H1 (cell line): ENCODE measurements around the gene INHBB. TPM values are rescaled to one million over a fixed set of nuclear protein-coding genes. Genes with fewer than 3 reads are reported as not detected.
A peak's percentile ranks its signal among the peaks of the same experiment; 100 is the strongest.

Experiments used
- CTCF ChIA-PET: fragments of 300-600 bp; sonication (Branson Sonifier 250); formaldehyde crosslinking; loops from one replicate; lab custom pipeline; 2021; ENCODE audit not compliant: partially characterized antibody; lab: Charles Lee
- POLR2A ChIA-PET: fragments of 300-600 bp; sonication (Branson Sonifier 250); formaldehyde crosslinking; loops from one replicate; lab custom pipeline; 2021; ENCODE audit warnings: inconsistent platforms; ENCODE audit not compliant: partially characterized antibody; lab: Charles Lee
- DNase-seq, 2 experiments: peaks; one replicate each; pipeline versions ENCODE4 v3.0.0 to v3.0.0-alpha.2; 2010 to 2022; ENCODE audit warnings: low spot score in 2 of 2, low read depth in 1 of 2, mixed read lengths in 1 of 2
- FAIRE-seq: peaks from 2 replicates; lab custom pipeline; 2011; peaks lifted over from hg19 to GRCh38; lab: Jason Lieb, UNC
- H2AFZ ChIP-seq: 2 replicates; pipeline ENCODE4 v1.8.1; 2012; ENCODE audit warnings: low read length, inconsistent platforms
- H2AK5ac ChIP-seq: 2 replicates; pipeline ENCODE4 v1.6.1; 2013; ENCODE audit warnings: low read depth, low read length
- H2BK120ac ChIP-seq: replicated peaks from 2 replicates; pipeline ENCODE3; 2013; ENCODE audit warnings: low read depth, low read length, inconsistent platforms
- H2BK12ac ChIP-seq: 2 replicates; pipeline ENCODE4 v1.6.1; 2013; ENCODE audit warnings: low read depth, low read length
- H2BK15ac ChIP-seq: 2 replicates; pipeline ENCODE4 v1.6.1; 2013; ENCODE audit warnings: low read length
- H2BK20ac ChIP-seq: 2 replicates; pipeline ENCODE4 v1.6.1; 2013; ENCODE audit warnings: low read length
- H2BK5ac ChIP-seq: 2 replicates; pipeline ENCODE4 v1.6.1; 2013; ENCODE audit warnings: low read depth, low read length
- H3K14ac ChIP-seq: 2 replicates; pipeline ENCODE4 v1.6.1; 2013; ENCODE audit warnings: inconsistent platforms; ENCODE audit not compliant: insufficient read length
- H3K18ac ChIP-seq: 2 replicates; pipeline ENCODE4 v1.6.1; 2013; ENCODE audit warnings: low read length; ENCODE audit errors: extremely low read depth
- H3K23ac ChIP-seq: 2 replicates; pipeline ENCODE4 v1.6.1; 2013; ENCODE audit warnings: inconsistent platforms; ENCODE audit not compliant: insufficient read length
- H3K23me2 ChIP-seq: 2 replicates; pipeline ENCODE4 v1.6.1; 2013; ENCODE audit warnings: low read depth, low read length
- H3K27ac ChIP-seq: 2 replicates; pipeline ENCODE4 v1.6.1; 2011; ENCODE audit warnings: low read depth, low read length, inconsistent platforms
- H3K27me3 ChIP-seq, 4 experiments: replicated peaks in 1 of 4; 1 replicate in 1 of 4; 2 replicates in 3 of 4; pipeline versions ENCODE4 v1.6.1 to v1.8.1; 2011 to 2013; ENCODE audit warnings: low read length in 3 of 4, mild to moderate bottlenecking in 3 of 4, inconsistent platforms in 2 of 4, mixed read lengths in 2 of 4, moderate library complexity in 1 of 4; ENCODE audit not compliant: control insufficient read depth in 3 of 4, insufficient read depth in 3 of 4; ENCODE audit errors: extremely low read depth in 1 of 4
- H3K36me3 ChIP-seq, 4 experiments: 2 replicates each; pipeline versions ENCODE4 v1.6.1 to v1.8.1; 2011 to 2013; ENCODE audit warnings: mild to moderate bottlenecking in 4 of 4, low read length in 3 of 4, moderate library complexity in 2 of 4, control low read depth in 1 of 4, inconsistent platforms in 1 of 4; ENCODE audit not compliant: insufficient read depth in 4 of 4, control insufficient read depth in 2 of 4
- H3K4ac ChIP-seq: replicated peaks from 2 replicates; pipeline ENCODE3; 2013; ENCODE audit warnings: low read length, low read depth, mixed read lengths, inconsistent platforms; ENCODE audit not compliant: insufficient read length
- H3K4me1 ChIP-seq, 4 experiments: replicated peaks in 1 of 4; 1 replicate in 1 of 4; 2 replicates in 3 of 4; pipeline versions ENCODE4 v1.6.1 to v1.8.1; 2011 to 2013; ENCODE audit warnings: low read length in 3 of 4, inconsistent platforms in 2 of 4, mixed read lengths in 1 of 4; ENCODE audit not compliant: insufficient read depth in 4 of 4, control insufficient read depth in 3 of 4
- H3K4me2 ChIP-seq, 2 experiments: 2 replicates each; pipeline versions ENCODE4 v1.6.1 to v1.8.1; 2011 to 2013; ENCODE audit warnings: low read depth in 2 of 2, low read length in 2 of 2, control low read depth in 1 of 2, inconsistent platforms in 1 of 2, mild to moderate bottlenecking in 1 of 2; ENCODE audit not compliant: insufficient read depth in 1 of 2
- H3K4me3 ChIP-seq, 4 experiments: fragments of 200-600, 300-600 bp in 1 of 4; sonication (generic), shearing (Covaris generic), sonication (Bioruptor Twin) in 1 of 4; 2 replicates each; pipeline versions ENCODE4 v1.5.1 to v1.8.1; 2011 to 2016; ENCODE audit warnings: low read length in 4 of 4, low read depth in 3 of 4, control low read depth in 2 of 4, inconsistent platforms in 2 of 4, mild to moderate bottlenecking in 2 of 4, mixed read lengths in 1 of 4, moderate library complexity in 1 of 4; ENCODE audit not compliant: insufficient read depth in 2 of 4; ENCODE audit errors: extremely low read depth in 1 of 4
- H3K56ac ChIP-seq: replicated peaks from 2 replicates; pipeline ENCODE3; 2013; ENCODE audit warnings: low read depth, mild to moderate bottlenecking, mixed read lengths, low read length, inconsistent platforms; ENCODE audit not compliant: insufficient read length
- H3K79me1 ChIP-seq: 2 replicates; pipeline ENCODE4 v1.6.1; 2013; ENCODE audit warnings: low read depth, low read length, control low read depth
- H3K79me2 ChIP-seq, 2 experiments: 2 replicates each; pipeline versions ENCODE4 v1.6.1 to v1.8.1; 2012 to 2013; ENCODE audit warnings: low read length in 2 of 2, mild to moderate bottlenecking in 2 of 2, inconsistent platforms in 1 of 2; ENCODE audit not compliant: insufficient read depth in 2 of 2, control insufficient read depth in 1 of 2
- H3K9ac ChIP-seq, 4 experiments: replicated peaks in 1 of 4; 1 replicate in 1 of 4; 2 replicates in 3 of 4; pipeline versions ENCODE4 v1.6.1 to v1.8.1; 2011 to 2013; ENCODE audit warnings: low read depth in 3 of 4, low read length in 3 of 4, control low read depth in 2 of 4, mild to moderate bottlenecking in 2 of 4, moderate library complexity in 2 of 4, inconsistent platforms in 1 of 4; ENCODE audit errors: extremely low read depth in 1 of 4
- H3K9me3 ChIP-seq, 2 experiments: 2 replicates each; pipeline versions ENCODE4 v1.6.1 to v1.8.1; 2012 to 2013; ENCODE audit warnings: mild to moderate bottlenecking in 2 of 2, moderate library complexity in 2 of 2, control low read depth in 1 of 2, inconsistent platforms in 1 of 2, low read depth in 1 of 2, low read length in 1 of 2, mixed read lengths in 1 of 2; ENCODE audit not compliant: insufficient read depth in 2 of 2
- H4K20me1 ChIP-seq, 2 experiments: replicated peaks in 1 of 2; 2 replicates each; pipeline versions ENCODE3 to v1.8.1; 2011 to 2013; ENCODE audit warnings: inconsistent platforms in 2 of 2, low read length in 2 of 2, mild to moderate bottlenecking in 1 of 2; ENCODE audit not compliant: insufficient read depth in 2 of 2, control insufficient read depth in 1 of 2
- H4K5ac ChIP-seq: 2 replicates; pipeline ENCODE4 v1.6.1; 2013; ENCODE audit warnings: low read length, low read depth, mixed read lengths, inconsistent platforms; ENCODE audit not compliant: insufficient read length
- H4K8ac ChIP-seq: 2 replicates; pipeline ENCODE4 v1.8.0; 2013; ENCODE audit warnings: mild to moderate bottlenecking, moderate library complexity, low read length, inconsistent platforms; ENCODE audit not compliant: insufficient read depth; ENCODE audit errors: extremely low read depth
- H4K91ac ChIP-seq: replicated peaks from 2 replicates; pipeline ENCODE3; 2013; ENCODE audit warnings: low read length, mixed read lengths, inconsistent platforms; ENCODE audit not compliant: insufficient read length
- HDAC2 ChIP-seq, 2 experiments: fragments of 300-600 bp in 1 of 2; sonication (generic) in 1 of 2; IDR thresholded peaks; 2 replicates each; pipeline ENCODE4 v1.6.1; 2011 to 2012; ENCODE audit warnings: low read depth in 2 of 2, low read length in 2 of 2, mild to moderate bottlenecking in 2 of 2, moderate library complexity in 2 of 2, borderline replicate concordance in 1 of 2, inconsistent platforms in 1 of 2
- HDAC6 ChIP-seq: IDR thresholded peaks from one replicate; pipeline ENCODE4 v1.7.1; 2012; ENCODE audit warnings: low read depth, mild to moderate bottlenecking, inconsistent platforms, low read length, moderate library complexity
- JUN ChIP-seq: IDR thresholded peaks from 2 replicates; pipeline ENCODE4 v1.6.1; 2011; ENCODE audit warnings: low read depth, mild to moderate bottlenecking, improper control_type of control experiment, low read length
- RNF2 ChIP-seq: fragments of 200-900, 300-1000 bp; sonication (generic); IDR thresholded peaks from 2 replicates; pipeline ENCODE4 v1.7.1; 2016; ENCODE audit warnings: borderline replicate concordance, low read depth, mild to moderate bottlenecking, antibody characterized with exemption, low read length; ENCODE audit not compliant: poor library complexity, severe bottlenecking; ENCODE audit errors: missing control alignments
- SAP30 ChIP-seq: fragments of 300-600 bp; sonication (generic); IDR thresholded peaks from 2 replicates; pipeline ENCODE4 v1.7.1; 2012; ENCODE audit warnings: low read length, moderate library complexity, mild to moderate bottlenecking, inconsistent platforms; ENCODE audit not compliant: insufficient read depth, insufficient replicate concordance
- SP4 ChIP-seq: IDR thresholded peaks from 2 replicates; pipeline ENCODE4 v1.6.1; 2012; ENCODE audit warnings: low read length, inconsistent platforms
- SUZ12 ChIP-seq: fragments of 200-600 bp; sonication (generic); IDR thresholded peaks from 2 replicates; pipeline ENCODE4 v1.6.1; 2012; ENCODE audit warnings: mild to moderate bottlenecking, inconsistent platforms, low read length, moderate library complexity, mixed read lengths
- WGBS, 2 experiments: shearing (Covaris generic) in 1 of 2; methylation state at CpG; one replicate each; pipeline versions ENCODE4 v1.1.6 to v1.1.7; 2013 to 2015; ENCODE audit warnings: low lambda C conversion rate in 2 of 2, mixed read lengths in 2 of 2, inconsistent platforms in 1 of 2, low coverage in 1 of 2, missing lambda C conversion rate in 1 of 2; ENCODE audit not compliant: insufficient replicate concordance in 2 of 2, insufficient coverage in 1 of 2, insufficient read length in 1 of 2; ENCODE audit errors: extremely low coverage in 1 of 2, missing lambda C conversion rate in 1 of 2; 5-methylcytosine and 5-hydroxymethylcytosine counted together
- polyA plus RNA-seq, 7 experiments: library from polyadenylated mRNA; depleted of rRNA in 3 of 7; stranded (reverse) in 5 of 7; unstranded in 2 of 7; fragments of >200 nt in 5 of 7; fragments of 200-250 nt in 2 of 7; gene quantifications; 1 replicate in 5 of 7; 2 replicates in 1 of 7; 4 replicates in 1 of 7; pipeline versions ENCODE4 v1.2.1 to v1.2.3, GENCODE V29; 2011 to 2013; ENCODE audit warnings: missing spikeins in 2 of 7, mixed read lengths in 2 of 7
- total RNA-seq: library from RNA; stranded (reverse); fragmentation: NEBNext Ultra II Directional; extraction: Animal tissue kit (Norgen Biotek cat#: 25700); gene quantifications from 2 replicates; pipeline ENCODE4 v1.2.1, GENCODE V29; 2021
- TF ChIP-seq, protein P1 (sequence below): IDR thresholded peaks from 2 replicates; pipeline ENCODE4 v1.6.1; 2012; ENCODE audit warnings: low read length, inconsistent platforms
- TF ChIP-seq, protein P2 (sequence below): IDR thresholded peaks from 2 replicates; pipeline ENCODE4 v1.6.1; 2012; ENCODE audit warnings: inconsistent platforms

Gene INHBB
- total and polyA plus RNA-seq, 2 of the 8 experiments (the other 6 are each of a cell fraction or from before 2014, with no cell fraction given): 0.30 to 0.32 TPM

DNA sequence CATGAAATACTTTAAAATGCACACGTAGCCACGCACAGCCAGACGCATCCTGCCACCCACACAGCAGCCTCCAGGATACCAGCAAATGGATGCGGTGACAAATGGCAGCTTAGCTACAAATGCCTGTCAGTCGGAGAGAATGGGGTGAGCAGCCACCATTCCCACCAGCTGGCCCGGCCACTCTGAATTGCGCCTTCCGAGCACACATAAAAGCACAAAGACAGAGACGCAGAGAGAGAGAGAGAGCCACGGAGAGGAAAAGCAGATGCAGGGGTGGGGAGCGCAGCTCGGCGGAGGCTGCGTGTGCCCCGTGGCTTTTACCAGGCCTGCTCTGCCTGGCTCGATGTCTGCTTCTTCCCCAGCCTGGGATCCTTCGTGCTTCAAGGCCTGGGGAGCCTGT lies 4.1 kb downstream of the INHBB start:
- H3K79me1 ChIP-seq: no peaks in the 10 kb centered on the region
- H2BK20ac ChIP-seq: no peak overlapping the region
- no peak overlapping the region for H2BK5ac ChIP-seq
- WGBS, 2 experiments: 70% methylated on average over 15 of the region's 17 CpGs; no CpG with 5 or more reads in 1 of the 2 experiments
- peaks cover 9% of the 10 kb centered on the region; the same call in 1 of the 2 replicates for H3K23me2 ChIP-seq
- no peak for FAIRE-seq
- H3K9me3 ChIP-seq: no peaks in the 10 kb centered on the region
- no peak overlapping the region for H3K23ac ChIP-seq
- H3K56ac ChIP-seq: no peak overlapping the region
- POLR2A ChIA-PET: interaction anchor here (1.1 kb wide), 1 partner anchor 92 kb away, joined by 3 read pairs; no protein-coding TSS in a partner anchor
- peaks cover 31 to 76% (median 63%) of the 10 kb centered on the region in 4 experiments for H3K27me3 ChIP-seq
- H3K79me2 ChIP-seq: no peaks in the 10 kb centered on the region
- H4K91ac ChIP-seq: no peak overlapping the region
- no peak overlapping the region for H3K4me3 ChIP-seq
- H3K36me3 ChIP-seq: peaks cover 0 to 15% (median 0%) of the 10 kb centered on the region in 4 experiments; a peak in 2 of 8 replicates
- peak overlapping the region; percentile 7 for H3K4ac ChIP-seq
- H2AFZ ChIP-seq: no peak overlapping the region
- H2BK15ac ChIP-seq: peak overlapping the region; percentile 90; the same call in 1 of the 2 replicates
- 0 out of 2 replicates have a peak overlapping the region, but pooled peaks have one; percentile 13 for H3K18ac ChIP-seq
- no peak overlapping the region for H3K27ac ChIP-seq
- no peak overlapping the region for H4K8ac ChIP-seq
- DNase-seq: no peak
- H4K20me1 ChIP-seq: peaks cover 3 to 10% of the 10 kb centered on the region in 2 experiments
- H3K9ac ChIP-seq: no peak overlapping the region
- CTCF ChIA-PET: interaction anchor here (1.1 to 1.6 kb wide), 3 partner anchors 9 to 101 kb away, joined by 3 to 5 read pairs (median 3); no protein-coding TSS in a partner anchor
- no peak overlapping the region for H2BK120ac ChIP-seq
- no peak overlapping the region for H2BK12ac ChIP-seq
- no peak overlapping the region for H3K14ac ChIP-seq
- H3K4me2 ChIP-seq: no peak overlapping the region
- peaks cover 11 to 36% (median 24%) of the 10 kb centered on the region in 4 experiments for H3K4me1 ChIP-seq
- no peak overlapping the region for H2AK5ac ChIP-seq
- H4K5ac ChIP-seq: no peak overlapping the region
- TF ChIP-seq HDAC6 (no peak), JUN (no peak), SP4 (no peak), RNF2 (no peak), SUZ12 (no peak), SAP30 (no peak), HDAC2 (IDR thresholded peaks at IDR 0.05; ENCODE audit: borderline replicate concordance in 1 of 2, low read depth in 2 of 2, low read length in 2 of 2) (no peak)
- TF ChIP-seq, protein P1, sequence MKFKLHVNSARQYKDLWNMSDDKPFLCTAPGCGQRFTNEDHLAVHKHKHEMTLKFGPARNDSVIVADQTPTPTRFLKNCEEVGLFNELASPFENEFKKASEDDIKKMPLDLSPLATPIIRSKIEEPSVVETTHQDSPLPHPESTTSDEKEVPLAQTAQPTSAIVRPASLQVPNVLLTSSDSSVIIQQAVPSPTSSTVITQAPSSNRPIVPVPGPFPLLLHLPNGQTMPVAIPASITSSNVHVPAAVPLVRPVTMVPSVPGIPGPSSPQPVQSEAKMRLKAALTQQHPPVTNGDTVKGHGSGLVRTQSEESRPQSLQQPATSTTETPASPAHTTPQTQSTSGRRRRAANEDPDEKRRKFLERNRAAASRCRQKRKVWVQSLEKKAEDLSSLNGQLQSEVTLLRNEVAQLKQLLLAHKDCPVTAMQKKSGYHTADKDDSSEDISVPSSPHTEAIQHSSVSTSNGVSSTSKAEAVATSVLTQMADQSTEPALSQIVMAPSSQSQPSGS: no peak
- TF ChIP-seq, protein P2, sequence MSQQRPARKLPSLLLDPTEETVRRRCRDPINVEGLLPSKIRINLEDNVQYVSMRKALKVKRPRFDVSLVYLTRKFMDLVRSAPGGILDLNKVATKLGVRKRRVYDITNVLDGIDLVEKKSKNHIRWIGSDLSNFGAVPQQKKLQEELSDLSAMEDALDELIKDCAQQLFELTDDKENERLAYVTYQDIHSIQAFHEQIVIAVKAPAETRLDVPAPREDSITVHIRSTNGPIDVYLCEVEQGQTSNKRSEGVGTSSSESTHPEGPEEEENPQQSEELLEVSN: no peak
